MM.1S (cell line): ENCODE results near the gene RDH5.

Experiments
- CTCF ChIP-seq: fragments of 300-600 bp; sonication (generic); IDR thresholded peaks from 2 replicates; pipeline ENCODE4 v1.5.1; 2016; ENCODE audit warnings: antibody characterized with exemption, low read length, mixed read lengths
- EZH2phosphoT487 ChIP-seq: fragments of 300-600 bp; sonication (generic); IDR thresholded peaks from 2 replicates; pipeline ENCODE4 v1.6.1; 2018; ENCODE audit warnings: antibody characterized with exemption, low read length

DNA sequence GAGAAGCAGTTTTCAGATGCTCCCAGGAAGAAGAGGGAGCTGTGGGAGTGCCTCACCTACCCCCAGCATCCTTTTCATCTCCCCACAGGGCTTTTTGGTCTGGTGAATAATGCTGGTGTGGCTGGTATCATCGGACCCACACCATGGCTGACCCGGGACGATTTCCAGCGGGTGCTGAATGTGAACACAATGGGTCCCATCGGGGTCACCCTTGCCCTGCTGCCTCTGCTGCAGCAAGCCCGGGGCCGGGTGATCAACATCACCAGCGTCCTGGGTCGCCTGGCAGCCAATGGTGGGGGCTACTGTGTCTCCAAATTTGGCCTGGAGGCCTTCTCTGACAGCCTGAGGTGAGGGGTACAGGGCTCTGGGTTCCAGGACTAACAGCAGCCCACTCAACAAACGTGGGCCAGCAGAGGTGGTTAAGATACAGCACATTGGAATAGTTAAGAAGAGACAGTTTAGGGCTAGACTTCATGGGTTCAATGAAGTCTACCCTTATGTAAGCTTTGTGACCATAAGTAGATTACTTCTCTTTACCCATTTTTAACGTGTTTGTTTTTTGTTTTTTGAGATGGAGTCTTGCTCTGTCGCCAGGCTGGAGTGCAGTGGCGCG, 1.5 kb downstream of the RDH5 start:
- no peak for TF ChIP-seq CTCF
- TF ChIP-seq EZH2phosphoT487 = no peak
